Measurements from ENCODE around the gene KIFC1. TPM values are rescaled to one million over a fixed set of nuclear protein-coding genes. Genes with fewer than 3 reads are reported as not detected.

KIFC1 gene
- polyA plus RNA-seq, 3 donors from 2014 or later: 2.2 to 3.7 TPM; not detected in 1

DNA sequence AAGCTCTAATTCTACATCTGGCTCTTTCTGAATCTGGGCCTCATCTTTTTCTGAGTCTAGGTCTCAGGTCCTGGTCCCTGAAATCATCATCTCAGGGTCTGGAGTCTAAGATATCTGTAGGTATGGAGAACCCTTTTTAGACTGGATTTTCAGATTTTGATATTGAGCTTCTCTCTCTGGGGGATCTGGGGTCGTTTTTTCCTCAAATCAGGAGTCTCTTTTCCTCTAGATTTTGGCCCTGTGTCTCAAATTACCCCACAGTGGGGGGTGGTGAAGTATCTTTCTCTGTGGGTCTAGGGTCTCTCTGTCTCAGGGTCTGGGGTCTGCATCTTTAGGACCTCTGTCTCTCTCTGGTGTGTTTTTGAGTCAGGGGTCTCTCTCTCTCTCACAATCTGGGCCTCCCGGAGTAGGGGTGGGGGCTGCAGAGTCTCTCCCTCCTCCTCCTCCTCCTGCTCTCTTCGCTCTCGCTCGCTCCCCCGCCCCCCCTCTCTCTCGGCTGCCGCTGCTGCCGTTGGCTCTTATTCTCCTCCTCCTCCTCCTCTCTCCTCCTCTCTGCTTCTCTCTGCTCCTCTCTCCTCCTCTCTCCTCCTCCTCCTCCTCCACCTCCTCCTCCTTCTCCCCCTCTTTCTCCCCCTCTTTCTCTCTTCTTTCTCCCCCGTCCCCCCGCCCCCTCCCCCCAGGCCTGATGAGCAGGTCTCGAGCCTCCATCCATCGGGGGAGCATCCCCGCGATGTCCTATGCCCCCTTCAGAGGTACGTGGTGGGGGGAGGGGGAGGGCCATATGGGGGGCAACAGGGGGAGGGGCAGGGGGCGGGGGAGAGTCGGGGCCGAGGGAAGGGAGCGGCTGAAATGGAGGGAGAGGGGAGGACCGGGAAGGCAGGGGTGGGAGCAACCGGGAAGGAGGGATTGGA, 28.2 kb downstream of the KIFC1 start, which contains the start of gene SYNGAP1:
TSS of gene SYNGAP1 (plus strand) at position 486 of the 911 bp plus-strand sequence. CDS start at position 686, 200 bp downstream.
- Mint-ChIP-seq H3K27ac (peak within 1 kb of the TSS; percentile 97 to 100 (median 100)), H3K27me3 (ENCODE audit: low read depth in 3 of 3) (peaks cover 14 to 29% (median 20%) of the 10 kb centered on the region in 3 donors), H3K4me3 (peak within 1 kb of the TSS; percentile 65 to 96 (median 94)), H3K36me3 (peaks cover 0 to 7% (median 0%) of the 10 kb centered on the region in 3 donors), H3K9me3 (no peaks in the 10 kb centered on the region), H3K4me1 (peaks cover 60 to 67% of the 10 kb centered on the region in 2 donors)
- DNase-seq: no peak

DNA sequence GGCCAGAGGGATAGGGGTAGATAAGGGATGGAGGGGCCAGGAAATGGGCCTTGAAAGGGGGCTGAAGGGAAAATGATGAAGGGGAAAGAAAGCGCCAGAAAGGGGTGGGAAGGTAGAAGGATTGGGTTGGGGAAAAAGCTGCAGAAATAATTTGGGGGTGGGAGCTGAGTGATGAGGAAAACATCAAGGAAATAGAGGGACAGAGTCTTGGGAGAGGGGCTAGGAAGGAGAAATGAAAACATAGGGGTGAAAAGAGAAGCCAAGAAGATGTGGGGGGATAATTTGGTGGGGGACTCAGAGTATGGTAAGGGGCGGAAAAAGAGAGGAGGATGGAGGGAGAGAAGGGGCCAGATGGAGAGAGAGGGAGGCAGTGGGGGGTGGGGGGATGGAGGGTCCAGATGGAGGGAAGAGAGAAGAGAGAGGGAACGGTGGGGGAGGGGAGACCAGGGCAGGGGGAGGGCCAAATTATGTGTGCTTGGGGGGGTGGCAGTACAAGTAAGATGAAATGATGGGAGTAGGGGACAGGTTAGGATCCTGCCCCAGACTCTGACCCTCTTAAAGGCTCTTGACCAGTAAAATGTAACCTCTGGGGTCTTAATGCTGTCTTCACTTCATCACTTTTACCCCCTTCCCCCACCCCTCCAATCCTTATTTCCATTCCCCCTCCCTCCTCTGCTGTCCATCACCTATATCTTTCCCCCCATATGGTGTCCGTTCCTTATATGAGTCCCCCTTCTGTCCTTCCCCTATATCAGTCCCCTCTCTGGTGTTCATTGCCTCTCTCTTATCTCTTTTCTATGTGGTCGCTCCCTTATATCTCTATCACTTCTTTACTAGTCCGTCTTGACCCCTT, 29.1 kb downstream of the KIFC1 start:
- H3K36me3 Mint-ChIP-seq: peaks cover 0 to 2% (median 0%) of the 10 kb centered on the region in 3 donors
- H3K9me3 Mint-ChIP-seq: no peaks in the 10 kb centered on the region
- peak overlapping the region in 5 of 6 donors; percentile 32 to 100 (median 83) for H3K27ac Mint-ChIP-seq
- DNase-seq: no peak
- peaks cover 65 to 71% of the 10 kb centered on the region in 2 donors for H3K4me1 Mint-ChIP-seq
- H3K4me3 Mint-ChIP-seq: peak overlapping the region in 3 of 5 donors; percentile 2 to 28 (median 12)
- H3K27me3 Mint-ChIP-seq (ENCODE audit: low read depth in 3 of 3): peaks cover 12 to 33% (median 22%) of the 10 kb centered on the region in 3 donors

DNA sequence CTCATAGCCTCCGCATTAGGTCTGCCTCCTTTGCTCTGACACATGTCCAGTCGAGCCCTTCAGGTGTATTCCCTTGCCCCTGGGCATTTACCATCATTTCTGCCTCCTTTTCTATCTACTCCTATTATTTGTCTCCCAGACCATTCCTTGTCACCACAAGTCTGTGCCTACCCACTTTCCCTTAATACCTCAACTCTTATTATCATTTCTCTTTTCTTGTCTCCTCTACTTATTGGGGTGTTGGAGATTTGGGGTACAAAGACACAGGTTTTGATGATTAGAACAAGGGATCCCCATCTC, 29.7 kb downstream of the KIFC1 start:
- Mint-ChIP-seq H3K27ac (peak overlapping the region in 5 of 6 donors; percentile 32 to 100 (median 81)), H3K36me3 (no peaks in the 10 kb centered on the region), H3K9me3 (no peaks in the 10 kb centered on the region), H3K4me1 (peaks cover 65 to 70% of the 10 kb centered on the region in 2 donors), H3K27me3 (ENCODE audit: low read depth in 3 of 3) (peaks cover 12 to 37% (median 22%) of the 10 kb centered on the region in 3 donors), H3K4me3 (peak overlapping the region in 3 of 5 donors; percentile 2 to 28 (median 12))
- DNase-seq: no peak

GRCh38 chr6:33423777-33424176, 32.2 kb downstream of the KIFC1 start:
- DNase-seq: no peak
- Mint-ChIP-seq H3K4me1 (peaks cover 59 to 66% of the 10 kb centered on the region in 2 donors), H3K36me3 (no peaks in the 10 kb centered on the region), H3K27ac (peak overlapping the region; percentile 92 to 99 (median 96)), H3K4me3 (peak overlapping the region; percentile 81 to 97 (median 94)), H3K9me3 (no peaks in the 10 kb centered on the region), H3K27me3 (ENCODE audit: low read depth in 3 of 3) (peaks cover 15 to 32% (median 18%) of the 10 kb centered on the region in 3 donors)

- Mint-ChIP-seq H3K4me1 (peaks cover 61 to 68% of the 10 kb centered on the region in 2 donors), H3K27ac (peak overlapping the region; percentile 92 to 99 (median 96)), H3K27me3 (ENCODE audit: low read depth in 3 of 3) (peaks cover 15 to 33% (median 21%) of the 10 kb centered on the region in 3 donors), H3K9me3 (no peaks in the 10 kb centered on the region), H3K4me3 (peak overlapping the region; percentile 81 to 97 (median 94)), H3K36me3 (no peaks in the 10 kb centered on the region)
- no peak for DNase-seq
Observed at GRCh38 chr6:33424855-33425667, 33.4 kb downstream of the KIFC1 start.

GRCh38 chr6:33425668-33426577, 34.3 kb downstream of the KIFC1 start:
- peaks cover 68 to 77% of the 10 kb centered on the region in 2 donors for H3K4me1 Mint-ChIP-seq
- no peaks in the 10 kb centered on the region for H3K36me3 Mint-ChIP-seq
- peaks cover 16 to 34% (median 21%) of the 10 kb centered on the region in 3 donors for H3K27me3 Mint-ChIP-seq (ENCODE audit: low read depth in 3 of 3)
- peak overlapping the region; percentile 81 to 97 (median 94) for H3K4me3 Mint-ChIP-seq
- H3K27ac Mint-ChIP-seq: peak overlapping the region; percentile 92 to 99 (median 96)
- no peaks in the 10 kb centered on the region for H3K9me3 Mint-ChIP-seq
- peak; percentile 77 to 78 (median 78) for DNase-seq

GRCh38 chr6:33426590-33427511, 35.2 kb downstream of the KIFC1 start:
- peak; percentile 58 to 62 (median 61) for DNase-seq
- no peaks in the 10 kb centered on the region for H3K36me3 Mint-ChIP-seq
- peaks cover 76 to 77% of the 10 kb centered on the region in 2 donors for H3K4me1 Mint-ChIP-seq
- peak overlapping the region; percentile 92 to 99 (median 96) for H3K27ac Mint-ChIP-seq
- no peaks in the 10 kb centered on the region for H3K9me3 Mint-ChIP-seq
- peaks cover 17 to 35% (median 21%) of the 10 kb centered on the region in 3 donors for H3K27me3 Mint-ChIP-seq (ENCODE audit: low read depth in 3 of 3)
- H3K4me3 Mint-ChIP-seq: peak overlapping the region; percentile 81 to 97 (median 94)

DNA sequence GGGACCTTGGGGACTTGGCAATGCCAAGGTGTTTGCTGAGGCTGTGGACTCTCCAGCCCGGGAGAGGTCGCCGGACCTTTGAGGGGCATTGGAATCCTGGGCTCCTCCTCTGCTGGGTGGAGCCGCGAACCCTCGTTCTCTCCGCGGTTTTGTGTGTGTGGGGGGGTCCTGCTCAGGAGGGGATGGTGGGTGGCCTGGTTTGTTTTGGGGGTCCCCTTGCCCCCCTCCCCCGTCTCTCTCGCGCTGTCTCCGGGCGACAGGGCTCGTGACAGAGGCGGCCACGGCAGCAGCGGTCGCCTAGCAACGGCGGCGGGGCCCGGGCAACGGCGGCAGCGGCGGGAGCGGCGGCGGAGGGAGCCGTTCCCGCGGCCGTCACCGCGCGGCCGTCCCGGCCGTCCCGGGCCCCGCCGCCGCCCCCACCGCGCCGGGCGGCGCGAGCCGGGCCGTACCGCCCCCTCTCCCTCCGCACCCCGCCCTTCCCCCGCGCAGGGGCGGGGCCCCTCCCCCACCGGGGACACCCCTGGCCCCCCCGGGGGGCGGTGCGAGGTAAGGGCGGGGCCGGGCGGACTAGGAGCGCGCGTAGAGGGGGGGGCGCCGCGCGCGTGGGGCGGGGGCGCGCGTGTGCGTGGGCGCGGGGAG, 36.1 kb downstream of the KIFC1 start:
- H3K4me1 Mint-ChIP-seq: peaks cover 84 to 85% of the 10 kb centered on the region in 2 donors

DNA sequence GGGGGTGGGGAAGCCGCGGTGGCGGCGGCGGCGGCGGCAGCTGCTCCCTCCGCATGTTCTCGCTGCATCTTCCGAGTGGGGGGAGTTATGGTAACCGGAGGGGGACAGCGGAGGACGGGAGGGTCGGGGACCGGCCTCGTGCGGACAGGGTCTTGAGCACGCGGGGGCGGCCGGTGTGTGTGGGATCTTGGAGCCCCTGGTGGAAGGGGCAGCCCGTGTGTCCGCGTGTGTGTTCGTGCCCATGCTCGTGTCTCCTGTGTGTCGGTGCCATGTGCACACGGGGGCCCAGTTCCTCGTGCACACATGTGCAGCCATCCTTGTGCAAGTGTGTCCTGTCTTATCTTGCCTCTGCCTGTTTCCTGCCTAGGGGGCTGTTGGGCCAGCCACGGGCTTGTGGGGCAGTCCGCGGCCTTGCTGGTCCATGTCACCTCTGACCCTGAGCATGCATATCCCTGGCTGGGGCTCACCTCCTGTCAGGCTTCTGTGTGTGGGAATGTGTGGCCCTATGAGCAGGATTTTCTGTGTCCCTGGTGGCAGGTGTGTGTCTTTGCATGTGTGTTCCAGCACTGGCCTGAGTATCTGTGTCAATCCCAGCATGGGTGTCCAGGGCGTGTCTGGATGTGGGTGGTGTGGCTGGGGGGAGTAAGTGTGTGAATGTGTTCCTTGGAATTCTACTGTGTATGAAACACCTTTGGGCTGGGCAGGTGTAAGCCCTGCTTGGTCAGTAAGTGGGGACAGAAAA, 36.8 kb downstream of the KIFC1 start:
- Mint-ChIP-seq H3K27me3 (ENCODE audit: low read depth in 3 of 3) (peaks cover 17 to 35% (median 21%) of the 10 kb centered on the region in 3 donors), H3K4me3 (peak overlapping the region; percentile 89 to 95 (median 92)), H3K27ac (peak overlapping the region; percentile 87 to 98 (median 96)), H3K9me3 (no peaks in the 10 kb centered on the region), H3K4me1 (peaks cover 89 to 91% of the 10 kb centered on the region in 2 donors), H3K36me3 (no peaks in the 10 kb centered on the region)
- DNase-seq: peak; percentile 37 to 42 (median 40)

More for the DNA sequence above, 36.1 kb downstream of the KIFC1 start:
- peak overlapping the region; percentile 90 to 97 (median 94) for H3K4me3 Mint-ChIP-seq
- peaks cover 17 to 35% (median 21%) of the 10 kb centered on the region in 3 donors for H3K27me3 Mint-ChIP-seq (ENCODE audit: low read depth in 3 of 3)
- DNase-seq: peak; percentile 68 to 71 (median 69)
- no peaks in the 10 kb centered on the region for H3K36me3 Mint-ChIP-seq
- H3K27ac Mint-ChIP-seq: peak overlapping the region; percentile 91 to 99 (median 97)
- H3K9me3 Mint-ChIP-seq: no peaks in the 10 kb centered on the region

GRCh38 chr6:33428966-33429749, 37.5 kb downstream of the KIFC1 start:
- Mint-ChIP-seq H3K4me1 (peaks cover 82 to 85% of the 10 kb centered on the region in 2 donors), H3K27me3 (ENCODE audit: low read depth in 3 of 3) (peaks cover 16 to 34% (median 21%) of the 10 kb centered on the region in 3 donors), H3K27ac (peak overlapping the region; percentile 87 to 98 (median 96)), H3K4me3 (peak overlapping the region; percentile 89 to 95 (median 92)), H3K36me3 (no peaks in the 10 kb centered on the region), H3K9me3 (no peaks in the 10 kb centered on the region)
- DNase-seq: no peak
